SK-N-SH treated with all-trans-retinoic acid at 6 μM for 48 hours (cell line): ENCODE results near the gene ISLR.

Experiments used
- ARNTL ChIP-seq: fragments of 450-650 bp; formaldehyde crosslinking; IDR thresholded peaks from 2 replicates; pipeline ENCODE4 v1.5.0; 2020; ENCODE audit warnings: low read depth, mild to moderate bottlenecking, moderate library complexity, borderline replicate concordance
- ZFP3 ChIP-seq: fragments of 250-450 bp; sonication (Bioruptor Pico); IDR thresholded peaks from 2 replicates; pipeline ENCODE4 v1.5.0; 2020; ENCODE audit warnings: mild to moderate bottlenecking, moderate library complexity

DNA sequence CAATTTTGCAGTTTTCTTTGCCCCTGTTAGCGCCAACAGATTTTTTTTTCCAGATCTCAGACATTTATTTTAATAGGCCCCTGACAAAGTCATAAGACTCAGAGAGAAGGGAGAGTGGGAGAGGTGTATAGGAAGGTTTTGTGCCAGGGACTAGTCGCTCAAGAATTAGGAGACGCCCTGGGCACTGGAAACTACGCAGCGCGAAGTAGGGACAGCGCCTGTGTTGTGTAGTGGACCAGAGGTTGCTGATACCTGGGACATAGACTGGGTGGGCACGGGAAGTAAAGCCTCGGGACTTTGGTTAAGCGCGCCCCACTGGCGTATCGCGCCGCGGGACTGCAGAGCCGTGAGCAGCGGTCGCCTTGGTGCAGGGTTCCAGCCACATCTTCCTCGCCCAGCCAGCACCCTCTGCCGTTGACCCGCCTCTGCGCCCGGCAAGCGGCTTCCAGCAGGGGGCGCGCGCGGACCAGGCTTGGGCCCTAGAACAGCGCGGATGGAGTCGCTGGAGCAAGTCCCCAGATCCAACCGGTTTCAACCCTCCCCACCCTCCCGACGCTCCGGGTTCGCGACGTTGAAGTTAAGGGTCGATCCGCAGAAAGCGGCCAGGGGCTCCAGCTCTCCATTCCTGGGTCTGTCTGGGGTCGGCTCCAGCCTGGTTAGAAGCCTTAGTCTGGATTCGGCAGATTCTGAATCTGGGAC lies 46.1 kb upstream of the ISLR start:
- TF ChIP-seq ZFP3 (CRISPR knock-in tag) (0 out of 2 replicates have a peak, but pooled peaks have one; percentile 19), ARNTL (CRISPR knock-in tag) (no peak)
